Measurements from ENCODE around the gene OR2Y1. TPM values are rescaled to one million over a fixed set of nuclear protein-coding genes. Genes with fewer than 3 reads are reported as not detected.

Gene OR2Y1
- total RNA-seq, 4 donors from 2014 or later: not detected

- H3K4me3 ChIP-seq: no peak overlapping the region
- 79 to 84% methylated on average over 10 of the region's 10 CpGs for WGBS, 2 donors
- peaks cover 0 to 9% (median under 1%) of the 10 kb centered on the region in 4 donors for H3K4me1 ChIP-seq
- H3K27ac ChIP-seq: no peak overlapping the region
- no peak for DNase-seq (ENCODE audit: low spot score in 2 of 2)
- H3K27me3 ChIP-seq: no peaks in the 10 kb centered on the region
- H3K9me3 ChIP-seq: no peaks in the 10 kb centered on the region
- no peaks in the 10 kb centered on the region for H3K36me3 ChIP-seq
- no peak for TF ChIP-seq POLR2A (IDR thresholded peaks at IDR 0.05)
- TF ChIP-seq EP300 (IDR thresholded peaks at IDR 0.05): no peak
- no peak for TF ChIP-seq CTCF (IDR thresholded peaks at IDR 0.05)
Observed at GRCh38 chr5:180779985-180780610, 40.2 kb upstream of the OR2Y1 start.

GRCh38 chr5:180777475-180777874 lies 37.6 kb upstream of the OR2Y1 start:
- DNase-seq (ENCODE audit: low spot score in 2 of 2): no peak
- no peaks in the 10 kb centered on the region for H3K27me3 ChIP-seq
- H3K4me3 ChIP-seq: no peak overlapping the region
- no peaks in the 10 kb centered on the region for H3K4me1 ChIP-seq
- WGBS, 2 donors: 93 to 100% methylated on average over 1 of the region's 1 CpG
- H3K9me3 ChIP-seq: peaks cover 0 to 6% (median 0%) of the 10 kb centered on the region in 4 donors
- H3K27ac ChIP-seq: no peak overlapping the region
- no peak for TF ChIP-seq EP300 (IDR thresholded peaks at IDR 0.05)
- no peaks in the 10 kb centered on the region for H3K36me3 ChIP-seq

- TF ChIP-seq EP300 (IDR thresholded peaks at IDR 0.05) (no peak), POLR2A (IDR thresholded peaks at IDR 0.05) (no peak), CTCF (IDR thresholded peaks at IDR 0.05) (no peak)
- WGBS, 2 donors: 94 to 98% methylated on average over 1 of the region's 1 CpG
- H3K9me3 ChIP-seq: peaks cover 0 to 17% (median 0%) of the 10 kb centered on the region in 4 donors
- DNase-seq (ENCODE audit: low spot score in 2 of 2): no peak
- H3K4me3 ChIP-seq: no peak overlapping the region
- H3K27ac ChIP-seq: no peak overlapping the region
- no peaks in the 10 kb centered on the region for H3K4me1 ChIP-seq
- H3K36me3 ChIP-seq: no peaks in the 10 kb centered on the region
- H3K27me3 ChIP-seq: no peaks in the 10 kb centered on the region
Observed at GRCh38 chr5:180776376-180776775, 36.5 kb upstream of the OR2Y1 start.

- H3K4me1 ChIP-seq: no peaks in the 10 kb centered on the region
Observed at GRCh38 chr5:180775624-180776023, 35.8 kb upstream of the OR2Y1 start.

GRCh38 chr5:180771839-180772238 lies 32.0 kb upstream of the OR2Y1 start:
- Histone ChIP-seq H3K36me3 (no peaks in the 10 kb centered on the region), H3K27me3 (no peaks in the 10 kb centered on the region), H3K9me3 (peaks cover 0 to 41% (median 1%) of the 10 kb centered on the region in 4 donors), H3K4me3 (no peak overlapping the region), H3K4me1 (no peaks in the 10 kb centered on the region), H3K27ac (no peak overlapping the region)
- TF ChIP-seq CTCF (IDR thresholded peaks at IDR 0.05): no peak
- TF ChIP-seq EP300 (IDR thresholded peaks at IDR 0.05): no peak
- no peak for DNase-seq (ENCODE audit: low spot score in 2 of 2)

More at GRCh38 chr5:180775624-180776023, 35.8 kb upstream of the OR2Y1 start:
- Histone ChIP-seq H3K36me3 (no peaks in the 10 kb centered on the region), H3K4me3 (no peak overlapping the region), H3K27ac (no peak overlapping the region), H3K27me3 (no peaks in the 10 kb centered on the region), H3K9me3 (peaks cover 0 to 22% (median 0%) of the 10 kb centered on the region in 4 donors)
- TF ChIP-seq CTCF (IDR thresholded peaks at IDR 0.05): no peak
- TF ChIP-seq POLR2A (IDR thresholded peaks at IDR 0.05): no peak
- TF ChIP-seq EP300 (IDR thresholded peaks at IDR 0.05): no peak
- DNase-seq (ENCODE audit: low spot score in 2 of 2): no peak
- WGBS, 2 donors: 93 to 94% methylated on average over 7 of the region's 7 CpGs
